Measurements from ENCODE around the gene CCDC134.

DNA sequence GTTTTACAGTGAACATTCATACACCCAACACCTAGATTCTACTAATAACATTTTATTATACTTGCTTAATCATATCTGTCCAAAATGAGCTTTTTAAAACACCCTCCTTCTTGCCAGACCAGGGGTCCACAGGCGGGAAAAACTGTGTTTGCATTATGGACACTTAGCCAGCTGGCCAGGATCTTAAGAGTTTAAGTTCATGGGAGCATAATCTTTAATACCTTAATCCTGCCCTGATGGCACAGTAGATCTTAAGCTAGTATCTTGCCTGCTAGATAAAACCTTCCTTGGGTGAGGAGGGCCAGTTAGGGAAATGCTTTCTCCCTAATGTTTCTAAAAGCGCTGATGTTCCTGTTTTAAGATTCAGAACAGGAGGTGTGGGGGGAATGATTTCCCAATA, 13.1 kb upstream of the CCDC134 start:
- TF ChIP-seq POLR2A (IDR thresholded peaks at IDR 0.05; ENCODE audit: low read depth, low read length) = no peak
- TF ChIP-seq, protein P1, sequence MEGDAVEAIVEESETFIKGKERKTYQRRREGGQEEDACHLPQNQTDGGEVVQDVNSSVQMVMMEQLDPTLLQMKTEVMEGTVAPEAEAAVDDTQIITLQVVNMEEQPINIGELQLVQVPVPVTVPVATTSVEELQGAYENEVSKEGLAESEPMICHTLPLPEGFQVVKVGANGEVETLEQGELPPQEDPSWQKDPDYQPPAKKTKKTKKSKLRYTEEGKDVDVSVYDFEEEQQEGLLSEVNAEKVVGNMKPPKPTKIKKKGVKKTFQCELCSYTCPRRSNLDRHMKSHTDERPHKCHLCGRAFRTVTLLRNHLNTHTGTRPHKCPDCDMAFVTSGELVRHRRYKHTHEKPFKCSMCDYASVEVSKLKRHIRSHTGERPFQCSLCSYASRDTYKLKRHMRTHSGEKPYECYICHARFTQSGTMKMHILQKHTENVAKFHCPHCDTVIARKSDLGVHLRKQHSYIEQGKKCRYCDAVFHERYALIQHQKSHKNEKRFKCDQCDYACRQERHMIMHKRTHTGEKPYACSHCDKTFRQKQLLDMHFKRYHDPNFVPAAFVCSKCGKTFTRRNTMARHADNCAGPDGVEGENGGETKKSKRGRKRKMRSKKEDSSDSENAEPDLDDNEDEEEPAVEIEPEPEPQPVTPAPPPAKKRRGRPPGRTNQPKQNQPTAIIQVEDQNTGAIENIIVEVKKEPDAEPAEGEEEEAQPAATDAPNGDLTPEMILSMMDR (IDR thresholded peaks at IDR 0.05; ENCODE audit: extremely low read depth in 1 of 2, insufficient read depth in 1 of 2, low read depth in 1 of 2, low read length in 2 of 2) = no peak
- no peak for TF ChIP-seq MYC (IDR thresholded peaks at IDR 0.05; ENCODE audit: low read depth, low read length)
- TF ChIP-seq, protein P2, sequence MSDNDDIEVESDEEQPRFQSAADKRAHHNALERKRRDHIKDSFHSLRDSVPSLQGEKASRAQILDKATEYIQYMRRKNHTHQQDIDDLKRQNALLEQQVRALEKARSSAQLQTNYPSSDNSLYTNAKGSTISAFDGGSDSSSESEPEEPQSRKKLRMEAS (IDR thresholded peaks at IDR 0.05; ENCODE audit: insufficient read depth, insufficient read length) = no peak
- no peak for TF ChIP-seq EZH2 (IDR thresholded peaks at IDR 0.05; ENCODE audit: borderline replicate concordance, low read depth, low read length, severe bottlenecking)
- TF ChIP-seq JUN (IDR thresholded peaks at IDR 0.05; ENCODE audit: borderline replicate concordance, insufficient read depth, insufficient read length, low read depth) = no peak
